ENCODE data around the gene TMBIM1.

TMBIM1 gene

GRCh38 chr2:218271487-218271797, 20.9 kb downstream of the TMBIM1 start:
- no peak for DNase-seq

- no peak for DNase-seq
Measured at GRCh38 chr2:218270721-218271486, 21.4 kb downstream of the TMBIM1 start.

GRCh38 chr2:218269900-218270720, 22.2 kb downstream of the TMBIM1 start, which contains the start of the genes AAMP and PNKD:
TSS of gene AAMP (minus strand) at chr2:218270137. CDS start at chr2:218270086, 51 bp downstream.
TSS of gene PNKD (plus strand) at chr2:218270519. CDS start at chr2:218270536, 17 bp downstream.
- peak; percentile 100 for DNase-seq

GRCh38 chr2:218267259-218267658, 25.0 kb downstream of the TMBIM1 start:
- no peak for DNase-seq

GRCh38 chr2:218266316-218266979, 25.9 kb downstream of the TMBIM1 start:
- DNase-seq, result no peak

- DNase-seq, result no peak
Measured at GRCh38 chr2:218265626-218266025, 26.7 kb downstream of the TMBIM1 start.

GRCh38 chr2:218264773-218265561, 27.3 kb downstream of the TMBIM1 start:
- DNase-seq, result no peak

- no peak for DNase-seq
Measured at GRCh38 chr2:218263817-218264641, 28.3 kb downstream of the TMBIM1 start.

GRCh38 chr2:218262631-218263586, 29.4 kb downstream of the TMBIM1 start:
- DNase-seq, result no peak

- no peak for DNase-seq
Measured at GRCh38 chr2:218262237-218262600, 30.1 kb downstream of the TMBIM1 start.

GRCh38 chr2:218261423-218262236, 30.7 kb downstream of the TMBIM1 start:
- no peak for DNase-seq

GRCh38 chr2:218260742-218261422, 31.4 kb downstream of the TMBIM1 start, which contains the start of gene GPBAR1:
TSS of gene GPBAR1 (plus strand) at chr2:218261015. CDS start at chr2:218262725, 1,710 bp downstream.
- DNase-seq, result no peak

GRCh38 chr2:218260166-218260565, 32.1 kb downstream of the TMBIM1 start:
- DNase-seq, result no peak

GRCh38 chr2:218259099-218259961, 33.0 kb downstream of the TMBIM1 start:
- DNase-seq, result no peak

- DNase-seq, result peak; percentile 68
Measured at GRCh38 chr2:218257390-218257981, 34.8 kb downstream of the TMBIM1 start.

- DNase-seq, result no peak
Measured at GRCh38 chr2:218256612-218257350, 35.5 kb downstream of the TMBIM1 start.

- peak; percentile 15 for DNase-seq
Measured at GRCh38 chr2:218255446-218255845, 36.9 kb downstream of the TMBIM1 start.

Measured in CD4-positive, alpha-beta T cell treated with Interleukin-4 for 4 hours (primary cell).